Right lobe of liver (tissue), 4 donors: ENCODE measurements around the gene INTS7.

Source experiments
- POLR2A ChIP-seq: fragments of 450-650 bp; IDR thresholded peaks from one replicate; pipeline ENCODE4 v1.6.1; 2017; ENCODE audit warnings: antibody characterized with exemption, mild to moderate bottlenecking
- TF ChIP-seq, protein P1 (sequence below), 4 donors: fragments of 200-600 bp in 3 of 4; fragments of 450-650 bp in 1 of 4; IDR thresholded peaks; one replicate each; pipeline versions ENCODE4 v1.5.1 to v1.8.0; 2016 to 2022; ENCODE audit warnings: antibody characterized with exemption in 4 of 4, mild to moderate bottlenecking in 2 of 4
- donor health status: DM: no; HTN: no; CAD: no.
- donor health status: DM: no; HTN: no; CAD: no.
- donor health status: DM: no; HTN: yes; CAD: no.

DNA sequence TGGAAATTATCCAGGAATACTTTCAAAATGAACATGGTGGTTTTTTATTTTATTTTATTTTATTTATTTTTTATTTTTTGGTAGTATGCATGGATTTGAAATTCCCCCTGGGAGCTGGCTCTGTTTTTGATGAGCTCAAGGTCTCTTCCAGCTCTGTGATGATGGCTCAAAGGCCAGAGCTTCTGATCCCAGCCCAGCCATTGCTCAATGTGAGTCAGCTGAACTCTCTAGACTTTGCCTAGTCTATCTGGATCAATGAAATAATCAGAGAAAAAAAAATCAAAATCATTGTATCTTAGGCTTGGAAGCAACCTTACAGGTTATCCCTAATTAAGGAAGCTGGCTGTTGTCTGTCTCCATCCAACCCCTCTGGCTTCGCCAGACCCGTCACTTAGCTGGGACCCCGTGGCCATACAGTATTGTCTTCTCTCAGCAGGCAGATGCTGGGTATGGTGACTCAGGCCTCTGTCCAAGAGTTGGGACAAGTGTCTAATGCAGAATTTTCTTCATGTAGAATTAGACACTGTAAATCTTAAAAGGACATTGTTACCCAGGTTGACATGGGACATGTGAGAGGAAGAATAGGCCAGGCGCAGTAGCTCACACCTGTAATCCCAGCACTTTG lies 114.6 kb downstream of the INTS7 start:
- TF ChIP-seq, protein P1, sequence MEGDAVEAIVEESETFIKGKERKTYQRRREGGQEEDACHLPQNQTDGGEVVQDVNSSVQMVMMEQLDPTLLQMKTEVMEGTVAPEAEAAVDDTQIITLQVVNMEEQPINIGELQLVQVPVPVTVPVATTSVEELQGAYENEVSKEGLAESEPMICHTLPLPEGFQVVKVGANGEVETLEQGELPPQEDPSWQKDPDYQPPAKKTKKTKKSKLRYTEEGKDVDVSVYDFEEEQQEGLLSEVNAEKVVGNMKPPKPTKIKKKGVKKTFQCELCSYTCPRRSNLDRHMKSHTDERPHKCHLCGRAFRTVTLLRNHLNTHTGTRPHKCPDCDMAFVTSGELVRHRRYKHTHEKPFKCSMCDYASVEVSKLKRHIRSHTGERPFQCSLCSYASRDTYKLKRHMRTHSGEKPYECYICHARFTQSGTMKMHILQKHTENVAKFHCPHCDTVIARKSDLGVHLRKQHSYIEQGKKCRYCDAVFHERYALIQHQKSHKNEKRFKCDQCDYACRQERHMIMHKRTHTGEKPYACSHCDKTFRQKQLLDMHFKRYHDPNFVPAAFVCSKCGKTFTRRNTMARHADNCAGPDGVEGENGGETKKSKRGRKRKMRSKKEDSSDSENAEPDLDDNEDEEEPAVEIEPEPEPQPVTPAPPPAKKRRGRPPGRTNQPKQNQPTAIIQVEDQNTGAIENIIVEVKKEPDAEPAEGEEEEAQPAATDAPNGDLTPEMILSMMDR (IDR thresholded peaks at IDR 0.05): no peak
- TF ChIP-seq POLR2A: no peak
